Keratinocyte (primary cell): ENCODE results near the gene ALX4.

ENCODE experiments used
- CTCF ChIP-seq, 3 experiments: IDR thresholded peaks in 1 of 3; conservative IDR thresholded peaks in 1 of 3; optimal IDR thresholded peaks in 1 of 3; 2 replicates in 2 of 3; 3 replicates in 1 of 3; pipeline versions ENCODE3 to v1.5.1; 2011; ENCODE audit warnings: low read length in 3 of 3, mild to moderate bottlenecking in 3 of 3, moderate library complexity in 2 of 3, control low read depth in 1 of 3, inconsistent platforms in 1 of 3; ENCODE audit not compliant: insufficient read depth in 2 of 3; ENCODE audit errors: extremely low read depth in 1 of 3
- EZH2 ChIP-seq: IDR thresholded peaks from one replicate; pipeline ENCODE4 v1.6.1; 2012; ENCODE audit warnings: inconsistent platforms, mild to moderate bottlenecking, low read length, moderate library complexity

- TF ChIP-seq CTCF (optimal IDR thresholded peaks at IDR 0.05 in 1 of 3, IDR thresholded peaks at IDR 0.05 in 1 of 3, conservative IDR thresholded peaks at IDR 0.05 in 1 of 3; ENCODE audit: extremely low read depth in 1 of 3, insufficient read depth in 2 of 3, low read length in 3 of 3) (no peak), EZH2 (no peak)
Measured at GRCh38 chr11:44269369-44270351, 40.3 kb downstream of the ALX4 start.
